GM18502 (cell line): ENCODE data around the gene NAA35.
"Not testable (repeated sequence)": the region's sequence is repeated elsewhere in the genome, so short reads cannot be mapped to it uniquely, and the experiment has no call there.

Experiments
- ATAC-seq: cut with Tn5 transposase; IDR thresholded peaks from one replicate; pipeline ENCODE4 v1.9.1; 2021; ENCODE audit warnings: mild to moderate bottlenecking; ENCODE audit not compliant: unreplicated experiment, poor library complexity

The NAA35 gene

DNA sequence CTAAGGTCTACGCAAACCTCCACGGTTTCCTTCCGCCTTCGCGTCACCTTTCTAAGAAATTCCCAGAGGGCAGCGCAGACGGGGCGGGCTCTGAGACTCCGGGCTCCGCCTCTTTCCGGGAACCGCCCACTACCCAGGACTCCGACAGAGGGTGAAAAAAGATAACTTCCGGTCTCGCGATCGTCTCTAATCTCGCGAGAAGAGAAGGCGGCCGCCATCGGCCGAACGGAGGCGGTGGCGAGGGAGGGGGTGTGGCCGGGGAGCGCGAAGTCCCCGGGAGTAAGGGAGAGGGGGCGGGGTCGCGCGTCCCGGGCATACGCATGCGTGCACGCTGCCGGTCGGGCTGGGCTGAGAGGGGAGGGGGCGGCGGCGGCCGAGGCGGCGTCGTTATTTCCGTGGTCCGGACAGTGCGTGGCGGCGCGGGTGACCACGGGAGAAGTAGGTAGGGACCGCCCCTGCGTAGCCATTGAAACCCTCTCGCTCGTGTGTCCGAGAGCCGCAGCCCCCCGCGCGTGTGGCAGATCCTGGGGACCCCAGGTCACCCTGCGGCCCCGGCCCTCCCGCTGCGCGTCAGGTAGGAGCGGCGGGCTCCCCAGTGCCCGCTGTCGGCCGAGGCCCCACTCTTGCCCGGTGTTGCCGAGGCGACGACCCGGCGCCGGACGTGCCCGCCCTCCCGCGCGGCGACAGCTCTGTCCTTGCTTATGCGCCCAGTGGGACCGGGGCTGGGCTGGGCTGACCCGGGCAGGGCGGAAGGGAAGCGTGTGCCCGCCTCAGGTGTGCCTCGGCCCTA is at the start of gene NAA35:
Gene NAA35 (plus strand): TSS at position 315 of the 790 bp plus-strand sequence. CDS start 1,014 bp downstream, outside the sequence.
- ATAC-seq: peak; percentile 93

- ATAC-seq: no peak
These were observed 48.5 kb upstream of the NAA35 start for GRCh38 chr9:85892401-85892800.

- ATAC-seq: peak; percentile 76
These were observed 45.3 kb upstream of the NAA35 start for GRCh38 chr9:85895685-85896084.

- no peak for ATAC-seq
These were observed 43.1 kb upstream of the NAA35 start for GRCh38 chr9:85897848-85898247.

DNA sequence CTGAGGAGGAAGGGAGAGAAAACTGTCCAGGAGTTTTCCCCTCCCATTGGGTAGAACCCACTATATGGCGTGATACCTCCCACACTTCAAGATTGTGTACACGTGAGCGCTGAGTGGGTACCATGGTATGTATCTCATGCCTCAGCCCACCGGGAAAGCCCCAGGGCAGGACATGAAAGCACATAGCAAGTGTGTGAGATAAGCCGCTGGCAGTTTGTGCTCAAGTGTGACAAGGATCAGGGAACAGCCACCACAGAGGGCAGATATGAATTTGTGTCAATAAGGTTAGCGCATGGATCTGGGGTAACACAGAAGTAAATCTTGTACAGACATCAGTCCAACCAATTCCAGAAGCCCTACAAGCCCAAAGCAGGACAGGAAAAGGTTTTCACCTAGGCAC is 42.6 kb upstream of the NAA35 start:
- ATAC-seq: no peak

DNA sequence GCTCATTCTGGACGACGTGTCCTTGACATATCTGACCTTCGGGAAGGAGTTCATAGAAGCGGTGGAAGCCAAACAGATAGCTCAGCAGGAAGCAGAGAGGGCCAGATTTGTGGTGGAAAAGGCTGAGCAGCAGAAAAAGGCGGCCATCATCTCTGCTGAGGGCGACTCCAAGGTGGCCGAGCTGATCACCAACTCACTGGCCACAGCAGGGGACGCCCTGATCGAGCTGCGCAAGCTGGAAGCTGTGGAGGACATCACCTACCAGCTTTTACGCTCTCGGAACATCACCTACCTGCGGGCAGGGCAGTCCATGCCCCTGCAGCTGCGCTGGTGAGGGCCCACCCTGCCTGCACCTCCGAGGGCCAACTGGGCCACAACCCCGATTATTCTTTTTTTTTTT is 41.6 kb upstream of the NAA35 start:
- ATAC-seq: no peak

DNA sequence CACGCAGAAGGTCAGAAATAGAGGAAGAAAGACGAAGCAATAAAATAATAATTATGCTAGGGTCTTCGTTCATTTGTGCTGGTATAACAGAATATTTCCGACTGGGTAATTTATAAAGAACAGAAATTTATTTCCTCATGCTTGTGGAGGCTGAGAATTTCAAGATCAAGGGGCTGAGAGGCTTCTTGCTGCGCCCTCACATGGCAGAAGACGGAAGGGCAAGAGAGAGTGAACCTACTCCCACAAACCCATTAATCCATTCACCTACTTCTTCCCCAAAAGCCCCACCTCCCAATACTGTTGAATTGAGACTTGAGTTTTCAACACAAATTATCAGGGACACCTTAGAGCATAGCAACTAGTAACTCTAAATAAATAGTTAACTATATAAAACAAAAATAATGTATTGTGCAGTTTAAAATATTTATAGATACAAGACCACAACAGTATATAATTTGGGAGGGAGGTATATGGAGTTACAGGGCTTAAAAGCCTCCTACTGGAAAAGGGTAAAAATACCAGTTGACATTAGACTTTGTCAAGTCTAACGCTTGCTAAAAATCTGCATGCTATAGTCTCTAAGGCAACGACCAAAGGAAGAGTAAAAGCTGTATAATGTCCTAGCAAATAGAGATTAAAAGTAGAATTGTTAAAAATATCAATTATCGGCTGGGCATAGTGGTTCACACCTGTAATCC is 40.3 kb upstream of the NAA35 start:
- no peak for ATAC-seq

DNA sequence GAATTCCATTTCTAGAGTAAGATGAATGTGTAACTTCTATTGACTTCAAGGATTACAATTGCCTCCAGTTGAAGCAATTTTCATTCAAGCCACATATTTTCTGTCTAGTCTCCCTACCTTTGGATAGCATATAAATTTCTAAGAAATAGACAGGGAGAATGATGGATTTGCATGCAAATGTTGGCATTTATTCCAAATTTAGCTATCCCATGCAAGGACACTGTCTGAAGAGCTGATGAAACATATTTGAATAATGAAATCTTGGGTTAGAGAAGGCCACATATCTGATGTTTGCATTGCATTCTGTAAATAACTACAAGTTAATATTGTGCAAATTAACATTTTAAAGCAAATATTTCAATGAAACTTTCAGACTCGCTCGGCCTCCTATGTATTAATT is 36.0 kb upstream of the NAA35 start:
- ATAC-seq: no peak

DNA sequence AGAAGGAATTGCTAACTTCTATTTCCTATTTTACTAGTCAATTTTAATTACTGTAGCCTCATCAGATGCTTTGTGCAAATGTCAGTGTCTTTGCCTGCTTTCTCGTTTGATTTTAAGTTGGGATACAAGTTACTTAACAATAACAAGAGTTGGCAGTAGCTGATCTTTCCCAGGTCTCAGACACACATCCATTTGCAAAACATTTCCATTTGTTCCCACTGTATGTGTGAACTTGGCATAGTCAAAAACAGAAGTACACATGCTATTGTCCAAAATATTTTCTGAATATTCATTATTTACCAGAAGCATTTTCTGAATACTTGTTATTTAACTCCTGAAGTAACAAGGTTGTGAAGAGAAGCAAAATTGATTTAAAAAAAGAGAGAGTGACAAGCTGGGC is 35.0 kb upstream of the NAA35 start:
- no peak for ATAC-seq

GRCh38 chr9:85909390-85909789 is 31.6 kb upstream of the NAA35 start:
- no peak for ATAC-seq

GRCh38 chr9:85914108-85914507 is 26.8 kb upstream of the NAA35 start:
- no peak for ATAC-seq

DNA sequence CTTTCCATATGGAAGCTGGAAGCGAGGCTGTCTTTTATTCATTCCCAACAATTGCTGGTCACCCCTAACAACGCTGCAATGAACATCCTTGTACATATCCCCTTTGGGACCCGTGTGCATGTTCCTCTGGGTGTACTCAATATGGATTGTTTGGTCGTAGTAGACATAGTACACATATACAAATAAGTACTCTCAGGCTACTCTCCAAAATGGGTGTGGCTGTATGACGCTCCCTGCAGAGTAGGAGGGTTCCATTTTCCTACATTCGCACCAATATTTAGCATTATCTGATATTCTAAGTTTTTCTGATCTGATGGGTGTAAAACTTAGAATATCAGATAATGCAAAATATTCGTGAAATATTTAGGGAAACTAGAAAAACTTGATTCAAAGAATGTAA is 23.2 kb upstream of the NAA35 start:
- ATAC-seq: no peak

- ATAC-seq: no peak
These were observed 15.5 kb upstream of the NAA35 start for GRCh38 chr9:85925493-85925892.

GRCh38 chr9:85927076-85927475 is 13.9 kb upstream of the NAA35 start:
- no peak for ATAC-seq

- ATAC-seq: no peak
These were observed 9.5 kb upstream of the NAA35 start for GRCh38 chr9:85931495-85931894.

GRCh38 chr9:85935950-85936349 is 5.0 kb upstream of the NAA35 start:
- not testable (repeated sequence) for ATAC-seq

DNA sequence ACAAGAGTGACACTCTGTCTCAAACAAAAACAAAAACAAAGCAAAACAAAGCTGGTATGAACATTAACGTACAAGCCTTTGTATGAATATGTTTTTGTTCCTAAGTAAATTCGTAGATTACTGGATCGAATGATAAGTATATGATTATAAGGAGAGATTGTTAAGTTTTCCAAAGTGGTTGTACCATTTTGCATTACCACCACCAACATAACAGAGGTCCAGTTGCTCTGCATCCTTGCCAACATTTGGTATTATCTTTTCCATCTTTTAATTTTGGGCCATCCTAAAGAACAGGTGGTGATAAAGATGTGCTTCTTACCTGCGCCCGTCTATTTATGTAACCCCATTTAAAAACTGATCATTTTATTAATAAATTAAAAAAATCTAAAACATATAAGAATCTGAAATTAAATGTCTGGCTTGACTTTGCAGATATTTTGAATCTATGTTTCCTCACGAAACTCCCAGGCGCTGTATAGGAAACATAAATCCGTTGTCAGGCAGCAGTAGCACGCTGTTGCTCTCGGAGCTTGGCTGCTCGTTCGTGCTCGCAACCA is 593 bp upstream of the NAA35 start:
- no peak for ATAC-seq

- ATAC-seq: no peak
These were observed 635 bp downstream of the NAA35 start for GRCh38 chr9:85941622-85941940.

DNA sequence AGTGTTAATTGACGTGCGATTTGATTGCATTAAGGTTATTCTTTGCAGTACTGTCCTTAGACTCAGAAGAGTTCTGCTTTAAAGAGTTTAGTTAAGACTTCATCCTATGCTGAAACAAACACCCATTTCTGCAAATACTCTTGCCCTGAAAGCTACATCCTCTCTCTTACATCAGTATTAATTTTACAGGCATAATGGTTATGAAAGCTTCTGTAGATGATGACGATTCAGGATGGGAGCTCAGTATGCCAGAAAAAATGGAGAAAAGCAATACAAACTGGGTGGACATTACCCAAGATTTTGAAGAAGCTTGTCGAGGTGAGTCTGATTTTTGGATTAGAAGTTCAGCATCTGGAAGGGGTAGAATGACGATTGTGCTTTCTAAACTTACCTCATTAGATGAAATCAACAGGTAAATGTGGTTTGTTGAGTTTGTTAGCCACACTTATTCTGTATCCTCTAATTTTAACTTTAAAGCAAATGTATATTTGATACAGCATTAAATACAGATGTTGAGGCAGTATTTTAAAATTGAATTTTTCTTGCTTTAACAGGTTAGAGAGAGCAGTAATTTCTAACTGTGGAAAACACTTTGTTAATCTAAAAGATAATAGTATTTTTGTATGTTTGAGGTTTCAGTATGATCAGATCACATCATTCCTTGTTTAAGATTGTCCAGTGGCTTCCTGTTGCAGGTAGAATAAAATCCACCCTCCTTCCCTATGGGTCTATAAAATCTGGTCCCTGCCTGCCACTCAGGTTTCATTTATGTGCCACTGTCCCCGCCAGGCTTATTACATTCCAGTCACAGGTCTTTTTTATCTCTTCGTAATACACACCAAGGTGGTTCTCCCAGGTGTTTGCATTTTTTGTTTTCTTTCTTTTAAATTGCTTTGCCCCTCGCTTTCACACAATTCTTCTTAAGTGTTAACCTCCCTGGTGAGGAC is 1.3 kb downstream of the NAA35 start:
- no peak for ATAC-seq

- ATAC-seq: no peak
These were observed 2.2 kb downstream of the NAA35 start for GRCh38 chr9:85942913-85943709.
